Measurements from ENCODE around the gene PIP5K1C.

GRCh38 chr19:3723883-3724282, 23.6 kb upstream of the PIP5K1C start:
- TF ChIP-seq SREBF2 (IDR thresholded peaks at IDR 0.05; ENCODE audit: low read length), result no peak
- no peak for TF ChIP-seq ETV6 (conservative IDR thresholded peaks at IDR 0.05 in 1 of 2, IDR thresholded peaks at IDR 0.05 in 1 of 2; ENCODE audit: borderline replicate concordance in 1 of 2, low read depth in 1 of 2)
- no peak for TF ChIP-seq FOS (IDR thresholded peaks at IDR 0.05; ENCODE audit: borderline replicate concordance, extremely low read depth, insufficient read length)
- TF ChIP-seq CTCF (IDR thresholded peaks at IDR 0.05 in 2 of 3, conservative IDR thresholded peaks at IDR 0.05 in 1 of 3; ENCODE audit: control insufficient read depth in 2 of 3, extremely low read depth in 1 of 3, insufficient read depth in 1 of 3, low read depth in 3 of 3, low read length in 3 of 3), result no peak
- no peak for TF ChIP-seq NFIC (IDR thresholded peaks at IDR 0.05; ENCODE audit: low read depth, low read length)
- TF ChIP-seq, protein P1, sequence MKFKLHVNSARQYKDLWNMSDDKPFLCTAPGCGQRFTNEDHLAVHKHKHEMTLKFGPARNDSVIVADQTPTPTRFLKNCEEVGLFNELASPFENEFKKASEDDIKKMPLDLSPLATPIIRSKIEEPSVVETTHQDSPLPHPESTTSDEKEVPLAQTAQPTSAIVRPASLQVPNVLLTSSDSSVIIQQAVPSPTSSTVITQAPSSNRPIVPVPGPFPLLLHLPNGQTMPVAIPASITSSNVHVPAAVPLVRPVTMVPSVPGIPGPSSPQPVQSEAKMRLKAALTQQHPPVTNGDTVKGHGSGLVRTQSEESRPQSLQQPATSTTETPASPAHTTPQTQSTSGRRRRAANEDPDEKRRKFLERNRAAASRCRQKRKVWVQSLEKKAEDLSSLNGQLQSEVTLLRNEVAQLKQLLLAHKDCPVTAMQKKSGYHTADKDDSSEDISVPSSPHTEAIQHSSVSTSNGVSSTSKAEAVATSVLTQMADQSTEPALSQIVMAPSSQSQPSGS (IDR thresholded peaks at IDR 0.05; ENCODE audit: low read length), result no peak
